GM23338 (cell line): ENCODE data around the gene AQP1. TPM values are rescaled to one million over a fixed set of nuclear protein-coding genes. Genes with fewer than 3 reads are reported as not detected.
A peak's percentile ranks its signal among the peaks of the same experiment; 100 is the strongest.

ENCODE experiments used
- ATAC-seq: fragments of 200-7000 bp; cut with Tn5 transposase; 3 replicates; pipeline ENCODE4 v1.9.1; 2020
- DNase-seq: peaks from one replicate; pipeline ENCODE4 v3.0.0-alpha.2; 2015; ENCODE audit warnings: low spot score
- H2AFZ ChIP-seq: fragments of 200-600 bp; sonication (generic); 2 replicates; pipeline ENCODE4 v1.8.0; 2016; ENCODE audit warnings: antibody characterized with exemption, mild to moderate bottlenecking, moderate library complexity
- H3F3A ChIP-seq: fragments of 200-600 bp; sonication (generic); replicated peaks from 2 replicates; pipeline ENCODE4 v1.8.0; 2017; ENCODE audit warnings: antibody characterized with exemption, mixed run types, low read depth
- H3K27ac ChIP-seq: fragments of 200-600 bp; sonication (generic); 2 replicates; pipeline ENCODE4 v1.6.1; 2016; ENCODE audit warnings: low read depth
- H3K27me3 ChIP-seq: fragments of 200-600 bp; sonication (generic); 2 replicates; pipeline ENCODE4 v1.8.0; 2016; ENCODE audit warnings: mild to moderate bottlenecking, mixed run types, moderate library complexity; ENCODE audit not compliant: insufficient read depth
- H3K36me3 ChIP-seq: fragments of 200-600 bp; sonication (generic); 2 replicates; pipeline ENCODE4 v1.8.0; 2016; ENCODE audit warnings: mild to moderate bottlenecking; ENCODE audit not compliant: insufficient read depth
- H3K4me1 ChIP-seq: fragments of 200-600 bp; sonication (generic); 2 replicates; pipeline ENCODE4 v1.8.0; 2016; ENCODE audit warnings: mild to moderate bottlenecking, moderate library complexity; ENCODE audit not compliant: insufficient read depth
- H3K4me2 ChIP-seq: fragments of 200-600 bp; sonication (generic); 2 replicates; pipeline ENCODE4 v1.7.1; 2017; ENCODE audit warnings: mixed run types
- H3K4me3 ChIP-seq: fragments of 200-600 bp; sonication (generic); 2 replicates; pipeline ENCODE4 v1.6.1; 2016; ENCODE audit warnings: mixed run types
- H3K79me2 ChIP-seq: fragments of 200-600 bp; sonication (generic); replicated peaks from 2 replicates; pipeline ENCODE4 v1.8.0; 2017; ENCODE audit warnings: mild to moderate bottlenecking; ENCODE audit not compliant: insufficient read depth
- H3K9me2 ChIP-seq: fragments of 200-600 bp; sonication (generic); 2 replicates; pipeline ENCODE4 v1.8.0; 2017; ENCODE audit not compliant: insufficient read depth
- H4K20me1 ChIP-seq: fragments of 200-600 bp; sonication (generic); replicated peaks from 2 replicates; pipeline ENCODE4 v1.8.0; 2017; ENCODE audit warnings: mild to moderate bottlenecking; ENCODE audit not compliant: insufficient read depth
- H3K27ac Mint-ChIP-seq: 2 replicates; pipeline ENCODE4 v1.8.0; 2020; ENCODE audit warnings: inconsistent platforms, mild to moderate bottlenecking, moderate library complexity, mixed read lengths
- H3K27me3 Mint-ChIP-seq: 3 replicates; pipeline ENCODE4 v1.8.0; 2022; ENCODE audit warnings: low read depth, mild to moderate bottlenecking, moderate library complexity, mixed read lengths, inconsistent platforms; ENCODE audit not compliant: insufficient read depth, poor library complexity
- H3K36me3 Mint-ChIP-seq: 3 replicates; pipeline ENCODE4 v1.8.0; 2021; ENCODE audit warnings: low read depth, mild to moderate bottlenecking, inconsistent platforms, moderate library complexity, mixed read lengths
- H3K4me1 Mint-ChIP-seq: 3 replicates; pipeline ENCODE4 v1.8.0; 2020; ENCODE audit warnings: mild to moderate bottlenecking, inconsistent platforms, mixed read lengths
- H3K4me3 Mint-ChIP-seq: 3 replicates; pipeline ENCODE4 v1.8.0; 2021; ENCODE audit warnings: moderate library complexity, mild to moderate bottlenecking, inconsistent platforms, mixed read lengths
- H3K9me3 Mint-ChIP-seq: 3 replicates; pipeline ENCODE4 v1.8.0; 2020; ENCODE audit warnings: moderate library complexity, mild to moderate bottlenecking, inconsistent platforms, mixed read lengths
- CREB1 ChIP-seq: fragments of 250-450 bp; sonication (Bioruptor Pico); IDR thresholded peaks from 2 replicates; pipeline ENCODE4 v1.5.0; 2020; ENCODE audit warnings: low read depth, mild to moderate bottlenecking, moderate library complexity
- CTCF ChIP-seq, 2 experiments: fragments of 200-600 bp in 1 of 2; sonication (generic) in 1 of 2; conservative IDR thresholded peaks; 2 replicates each; pipeline versions ENCODE4 v1.5.1 to v1.6.1; 2016 to 2017; ENCODE audit warnings: antibody characterized with exemption in 2 of 2, low read depth in 2 of 2, mild to moderate bottlenecking in 2 of 2, moderate library complexity in 1 of 2
- ETS1 ChIP-seq: IDR thresholded peaks from 2 replicates; pipeline ENCODE4 v1.6.1; 2016; ENCODE audit warnings: antibody characterized with exemption
- EZH2 ChIP-seq: fragments of 200-600 bp; sonication (generic); IDR thresholded peaks from one replicate; pipeline ENCODE4 v1.8.0; 2017; ENCODE audit warnings: antibody characterized with exemption, mild to moderate bottlenecking, low read depth; ENCODE audit not compliant: unreplicated experiment
- EZH2phosphoT487 ChIP-seq: fragments of 200-600 bp; sonication (generic); IDR thresholded peaks from one replicate; pipeline ENCODE4 v1.8.1; 2018; ENCODE audit warnings: antibody characterized with exemption; ENCODE audit not compliant: unreplicated experiment
- JUNB ChIP-seq: IDR thresholded peaks from one replicate; pipeline ENCODE4 v1.6.1; 2016; ENCODE audit warnings: antibody characterized with exemption; ENCODE audit not compliant: unreplicated experiment
- NANOG ChIP-seq: IDR thresholded peaks from 2 replicates; pipeline ENCODE4 v1.6.1; 2016; ENCODE audit warnings: antibody characterized with exemption, borderline replicate concordance
- POLR2AphosphoS5 ChIP-seq: IDR thresholded peaks from 2 replicates; pipeline ENCODE4 v1.6.1; 2016; ENCODE audit warnings: antibody characterized with exemption, low read depth
- STAT1 ChIP-seq: IDR thresholded peaks from one replicate; pipeline ENCODE4 v1.6.1; 2016; ENCODE audit warnings: antibody characterized with exemption; ENCODE audit not compliant: unreplicated experiment
- ZNF114 ChIP-seq: fragments of 250-450 bp; sonication (Bioruptor Pico); IDR thresholded peaks from 2 replicates; pipeline ENCODE4 v1.5.0; 2020; ENCODE audit warnings: mild to moderate bottlenecking, moderate library complexity
- ZNF331 ChIP-seq: fragments of 250-450 bp; sonication (Bioruptor Pico); IDR thresholded peaks from 2 replicates; pipeline ENCODE4 v1.5.0; 2020; ENCODE audit warnings: low read depth, mild to moderate bottlenecking, moderate library complexity
- ZNF462 ChIP-seq: fragments of 250-450 bp; sonication (Bioruptor Pico); IDR thresholded peaks from 2 replicates; pipeline ENCODE4 v1.5.0; 2020; ENCODE audit warnings: mild to moderate bottlenecking, moderate library complexity
- long read RNA-seq: library from polyadenylated mRNA; unstranded; transcript quantifications from one replicate; pipeline ENCODE4 v2.0.0, GENCODE V29; 2020; ENCODE audit not compliant: unreplicated experiment
- polyA plus RNA-seq: library from polyadenylated mRNA; unstranded; fragments of >200 nt; fragmentation: Nextera tagmentation; extraction: Ambion mirVana; gene quantifications from 2 replicates; pipeline ENCODE4 v1.2.1, GENCODE V29; 2016
- total RNA-seq: library from RNA; depleted of rRNA; stranded (reverse); fragments of >200 nt; shearing (Covaris generic); gene quantifications from 2 replicates; pipeline ENCODE4 v1.2.3, GENCODE V29; 2014; rRNA removed

The AQP1 gene
- total RNA-seq (0.28 TPM in 1 of 2 replicates, not detected in the other), polyA plus RNA-seq (not detected in 2 replicates)
- long read RNA-seq = 0 reads

- Histone ChIP-seq H3K79me2 (no peaks in the 10 kb centered on the region), H2AFZ (no peak within 1 kb of the TSS), H3K27ac (no peak within 1 kb of the TSS), H3F3A (no peaks in the 10 kb centered on the region), H3K4me2 (no peak within 1 kb of the TSS), H3K4me1 (no peaks in the 10 kb centered on the region), H3K4me3 (no peak within 1 kb of the TSS), H3K9me2 (no peaks in the 10 kb centered on the region), H3K36me3 (no peaks in the 10 kb centered on the region), H4K20me1 (no peaks in the 10 kb centered on the region), H3K27me3 (no peaks in the 10 kb centered on the region)
- no peaks in the 10 kb centered on the region; the same call in 2 of the 3 replicates for H3K36me3 Mint-ChIP-seq
- peaks cover 27% of the 10 kb centered on the region for H3K4me1 Mint-ChIP-seq
- no peaks in the 10 kb centered on the region for H3K9me3 Mint-ChIP-seq
- H3K4me3 Mint-ChIP-seq = no peak within 1 kb of the TSS
- ATAC-seq (0 out of 3 replicates have a peak, but pooled peaks have one; percentile 9), DNase-seq (no peak)
- TF ChIP-seq EZH2phosphoT487 = no peak
- no peak within 1 kb of the TSS for H3K27ac Mint-ChIP-seq
- peaks cover 10% of the 10 kb centered on the region for H3K27me3 Mint-ChIP-seq
Observed at GRCh38 chr7:30911561-30911969, at the start of gene AQP1. Gene AQP1, plus strand, starts transcription at chr7:30911853. Its CDS starts 57 bp downstream, at chr7:30911910.

GRCh38 chr7:30862995-30863705 is 48.5 kb upstream of the AQP1 start:
- Histone ChIP-seq H4K20me1 (no peaks in the 10 kb centered on the region), H3K79me2 (no peaks in the 10 kb centered on the region), H3F3A (no peaks in the 10 kb centered on the region), H3K9me2 (no peaks in the 10 kb centered on the region), H3K4me1 (no peaks in the 10 kb centered on the region), H3K27ac (no peak overlapping the region), H2AFZ (no peak overlapping the region), H3K27me3 (no peaks in the 10 kb centered on the region), H3K4me2 (no peak overlapping the region), H3K4me3 (no peak overlapping the region), H3K36me3 (no peaks in the 10 kb centered on the region)
- Mint-ChIP-seq H3K27me3 (peaks cover 8% of the 10 kb centered on the region), H3K4me1 (no peaks in the 10 kb centered on the region), H3K36me3 (no peaks in the 10 kb centered on the region), H3K27ac (no peak overlapping the region), H3K9me3 (no peaks in the 10 kb centered on the region), H3K4me3 (no peak overlapping the region)
- ATAC-seq (no peak), DNase-seq (no peak)
- TF ChIP-seq ZNF331 (CRISPR knock-in tag) (no peak), ZNF462 (CRISPR knock-in tag) (no peak), ZNF114 (CRISPR knock-in tag) (no peak), NANOG (no peak), EZH2phosphoT487 (no peak), EZH2 (no peak), JUNB (no peak), CREB1 (no peak), POLR2AphosphoS5 (no peak), CTCF (conservative IDR thresholded peaks at IDR 0.05; ENCODE audit: low read depth in 2 of 2) (no peak), ETS1 (no peak), STAT1 (no peak)
